H9 (cell line): ENCODE results near the gene AKR7A3. TPM values are rescaled to one million over a fixed set of nuclear protein-coding genes. Genes with fewer than 3 reads are reported as not detected.

Experiments
- DNase-seq: peaks from one replicate; pipeline ENCODE4 v3.0.0-alpha.2; 2017
- H2AFZ ChIP-seq: one replicate; pipeline ENCODE4 v1.6.1; 2013; ENCODE audit warnings: mild to moderate bottlenecking, low read length, control low read depth, moderate library complexity
- H2AK5ac ChIP-seq: 2 replicates; pipeline ENCODE4 v1.6.1; 2013; ENCODE audit warnings: low read length, control low read depth, mixed read lengths; ENCODE audit not compliant: insufficient read length
- H2BK120ac ChIP-seq: one replicate; pipeline ENCODE4 v1.6.1; 2013; ENCODE audit warnings: low read depth, mild to moderate bottlenecking, low read length, control low read depth, inconsistent platforms; ENCODE audit not compliant: poor library complexity, severe bottlenecking
- H2BK12ac ChIP-seq: 2 replicates; pipeline ENCODE4 v1.6.1; 2013; ENCODE audit warnings: low read length, control low read depth, mixed read lengths, low read depth; ENCODE audit not compliant: insufficient read length
- H2BK15ac ChIP-seq: 2 replicates; pipeline ENCODE4 v1.6.1; 2013; ENCODE audit warnings: low read depth, low read length, control low read depth
- H2BK20ac ChIP-seq: one replicate; pipeline ENCODE4 v1.6.1; 2013; ENCODE audit warnings: low read depth, mild to moderate bottlenecking, low read length, control low read depth, inconsistent platforms; ENCODE audit not compliant: poor library complexity, severe bottlenecking
- H2BK5ac ChIP-seq: 2 replicates; pipeline ENCODE4 v1.6.1; 2013; ENCODE audit warnings: low read length, control low read depth, mixed read lengths; ENCODE audit not compliant: insufficient read length
- H3K14ac ChIP-seq: 2 replicates; pipeline ENCODE4 v1.6.1; 2013; ENCODE audit warnings: low read length, control low read depth; ENCODE audit not compliant: insufficient read depth
- H3K18ac ChIP-seq: 2 replicates; pipeline ENCODE4 v1.6.1; 2013; ENCODE audit warnings: low read depth, mild to moderate bottlenecking, mixed read lengths, low read length, control low read depth; ENCODE audit not compliant: insufficient read length
- H3K23ac ChIP-seq: 2 replicates; pipeline ENCODE4 v1.6.1; 2013; ENCODE audit warnings: low read length, control low read depth, mixed read lengths, low read depth; ENCODE audit not compliant: insufficient read length
- H3K23me2 ChIP-seq: 2 replicates; pipeline ENCODE4 v1.6.1; 2013; ENCODE audit warnings: low read depth, mild to moderate bottlenecking, mixed read lengths, low read length, control low read depth; ENCODE audit not compliant: insufficient read length, poor library complexity, severe bottlenecking
- H3K27ac ChIP-seq: 2 replicates; pipeline ENCODE4 v1.5.1; 2013; ENCODE audit warnings: low read length, control low read depth, mixed read lengths, low read depth; ENCODE audit not compliant: insufficient read length
- H3K27me3 ChIP-seq: 2 replicates; pipeline ENCODE4 v1.6.1; 2013; ENCODE audit warnings: low read length, control low read depth, inconsistent platforms; ENCODE audit not compliant: insufficient read depth
- H3K4ac ChIP-seq: 2 replicates; pipeline ENCODE4 v1.6.1; 2013; ENCODE audit warnings: low read depth, mild to moderate bottlenecking, control low read depth, inconsistent platforms, low read length, moderate library complexity
- H3K4me1 ChIP-seq: 2 replicates; pipeline ENCODE4 v1.6.1; 2013; ENCODE audit warnings: low read length, control low read depth, inconsistent platforms; ENCODE audit not compliant: insufficient read depth
- H3K4me2 ChIP-seq: 2 replicates; pipeline ENCODE4 v1.6.1; 2013; ENCODE audit warnings: low read length, control low read depth, mixed read lengths; ENCODE audit not compliant: insufficient read length, insufficient read depth
- H3K56ac ChIP-seq: 2 replicates; pipeline ENCODE4 v1.6.1; 2013; ENCODE audit warnings: low read depth, mild to moderate bottlenecking, mixed read lengths, low read length, control low read depth; ENCODE audit not compliant: insufficient read length
- H3K79me1 ChIP-seq: 2 replicates; pipeline ENCODE4 v1.6.1; 2013; ENCODE audit warnings: low read depth, mild to moderate bottlenecking, moderate library complexity, low read length, control low read depth, inconsistent platforms; ENCODE audit not compliant: insufficient read depth, poor library complexity, severe bottlenecking
- H3K79me2 ChIP-seq: 2 replicates; pipeline ENCODE4 v1.6.1; 2013; ENCODE audit warnings: low read length, control low read depth, inconsistent platforms; ENCODE audit not compliant: insufficient read depth
- H3K9ac ChIP-seq: 2 replicates; pipeline ENCODE4 v1.6.1; 2013; ENCODE audit warnings: low read length, control low read depth, mixed read lengths; ENCODE audit not compliant: insufficient read length; ENCODE audit errors: extremely low read depth
- H3K9me3 ChIP-seq: one replicate; pipeline ENCODE4 v1.6.1; 2013; ENCODE audit warnings: low read depth, low read length, inconsistent platforms; ENCODE audit not compliant: control insufficient read depth
- H3T11ph ChIP-seq: one replicate; pipeline ENCODE4 v1.6.1; 2013; ENCODE audit warnings: mild to moderate bottlenecking, low read length, control low read depth, inconsistent platforms
- H4K20me1 ChIP-seq: one replicate; pipeline ENCODE4 v1.6.1; 2013; ENCODE audit not compliant: control insufficient read depth, insufficient read length, insufficient read depth
- H4K5ac ChIP-seq: 2 replicates; pipeline ENCODE4 v1.6.1; 2013; ENCODE audit warnings: low read depth, mild to moderate bottlenecking, mixed read lengths, low read length, control low read depth; ENCODE audit not compliant: insufficient read length
- H4K8ac ChIP-seq: replicated peaks from 2 replicates; pipeline ENCODE4 v1.6.1; 2013; ENCODE audit warnings: low read length, control low read depth, mixed read lengths, low read depth; ENCODE audit not compliant: insufficient read length
- H4K91ac ChIP-seq: 2 replicates; pipeline ENCODE4 v1.6.1; 2013; ENCODE audit warnings: low read depth, mild to moderate bottlenecking, moderate library complexity, mixed read lengths, low read length, control low read depth; ENCODE audit not compliant: insufficient read length
- H3K27ac Mint-ChIP-seq, 3 experiments: 2 replicates in 2 of 3; 3 replicates in 1 of 3; pipeline ENCODE4 v1.8.0; 2020 to 2021; ENCODE audit warnings: mixed read lengths in 3 of 3, mild to moderate bottlenecking in 1 of 3, moderate library complexity in 1 of 3
- H3K27me3 Mint-ChIP-seq: 2 replicates; pipeline ENCODE4 v1.8.0; 2021; ENCODE audit warnings: low read depth, mild to moderate bottlenecking, moderate library complexity, mixed read lengths
- H3K36me3 Mint-ChIP-seq, 3 experiments: 2 replicates in 2 of 3; 3 replicates in 1 of 3; pipeline ENCODE4 v1.8.0; 2020 to 2021; ENCODE audit warnings: low read depth in 3 of 3, mixed read lengths in 3 of 3; ENCODE audit not compliant: insufficient read depth in 1 of 3
- H3K4me1 Mint-ChIP-seq, 2 experiments: 2 replicates each; pipeline ENCODE4 v1.8.0; 2020; ENCODE audit warnings: mixed read lengths in 2 of 2
- H3K4me3 Mint-ChIP-seq, 2 experiments: 2 replicates in 1 of 2; 3 replicates in 1 of 2; pipeline ENCODE4 v1.8.0; 2020 to 2021; ENCODE audit warnings: mild to moderate bottlenecking in 2 of 2, mixed read lengths in 2 of 2, moderate library complexity in 1 of 2
- H3K9me3 Mint-ChIP-seq, 2 experiments: 2 replicates in 1 of 2; 3 replicates in 1 of 2; pipeline ENCODE4 v1.8.0; 2020; ENCODE audit warnings: mild to moderate bottlenecking in 2 of 2, mixed read lengths in 2 of 2, moderate library complexity in 1 of 2
- WGBS: extraction: QIAGEN DNeasy Blood & Tissue Kit; methylation state at CpG from one replicate; pipeline ENCODE4 v1.1.7; 2013; ENCODE audit warnings: missing lambda C conversion rate, low lambda C conversion rate, mixed read lengths; ENCODE audit not compliant: insufficient read length; ENCODE audit errors: extremely low coverage; 5-methylcytosine and 5-hydroxymethylcytosine counted together
- total RNA-seq: library from RNA; stranded (reverse); gene quantifications from 2 replicates; pipeline ENCODE4 v1.2.1, GENCODE V29; 2021
- TF ChIP-seq, protein P1 (sequence below): fragments of 200-600 bp; sonication (generic); conservative IDR thresholded peaks from 3 replicates; pipeline ENCODE4 v1.8.0; 2021; ENCODE audit warnings: antibody characterized with exemption, mild to moderate bottlenecking

AKR7A3 gene
- total RNA-seq, 1 experiment from 2014 or later, result 0.74 TPM

DNA sequence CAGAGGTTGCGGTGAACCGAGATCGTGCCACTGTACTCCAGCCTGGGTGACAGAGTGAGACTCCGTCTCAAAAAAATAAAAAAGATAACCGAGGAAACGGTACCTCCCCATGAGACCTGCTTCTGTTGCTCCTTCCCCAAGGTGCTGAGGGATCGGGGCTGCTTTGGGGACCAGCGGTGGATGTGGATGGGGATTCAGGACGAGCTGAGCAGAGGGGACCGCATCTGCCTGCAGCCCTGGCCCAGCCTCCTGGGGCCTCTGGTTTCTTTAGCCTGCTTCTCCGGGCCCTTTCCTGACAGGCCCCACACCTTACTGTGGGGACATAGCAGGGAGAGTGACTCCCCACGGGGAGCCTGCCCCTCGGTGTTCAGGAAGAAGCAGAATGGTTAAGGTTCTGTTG, 40.6 kb upstream of the AKR7A3 start:
- Histone ChIP-seq H3K27me3 (no peaks in the 10 kb centered on the region), H2BK20ac (no peak overlapping the region), H3K4ac (no peak overlapping the region), H4K20me1 (no peaks in the 10 kb centered on the region), H2AFZ (no peak overlapping the region), H3T11ph (no peak overlapping the region), H4K91ac (no peak overlapping the region), H3K23ac (no peak overlapping the region), H3K79me1 (no peaks in the 10 kb centered on the region), H3K4me1 (no peaks in the 10 kb centered on the region), H2BK15ac (no peak overlapping the region), H3K9ac (no peak overlapping the region), H3K27ac (no peak overlapping the region), H2AK5ac (no peak overlapping the region), H3K23me2 (no peaks in the 10 kb centered on the region), H3K4me2 (no peak overlapping the region), H3K18ac (no peak overlapping the region), H2BK5ac (no peak overlapping the region), H4K5ac (no peak overlapping the region), H2BK12ac (no peak overlapping the region), H4K8ac (no peak overlapping the region), H3K79me2 (no peaks in the 10 kb centered on the region), H3K9me3 (no peaks in the 10 kb centered on the region), H3K56ac (no peak overlapping the region), H2BK120ac (no peak overlapping the region), H3K14ac (no peak overlapping the region)
- Mint-ChIP-seq H3K4me1 (no peaks in the 10 kb centered on the region), H3K27ac (no peak overlapping the region), H3K27me3 (no peaks in the 10 kb centered on the region; the same call in 1 of the 2 replicates), H3K36me3 (peaks cover 10 to 22% (median 12%) of the 10 kb centered on the region in 3 experiments; a peak in 6 of 7 replicates), H3K4me3 (no peak overlapping the region), H3K9me3 (no peaks in the 10 kb centered on the region)
- WGBS, result no CpG with 5 or more reads among the region's 13 CpGs
- TF ChIP-seq, protein P1, sequence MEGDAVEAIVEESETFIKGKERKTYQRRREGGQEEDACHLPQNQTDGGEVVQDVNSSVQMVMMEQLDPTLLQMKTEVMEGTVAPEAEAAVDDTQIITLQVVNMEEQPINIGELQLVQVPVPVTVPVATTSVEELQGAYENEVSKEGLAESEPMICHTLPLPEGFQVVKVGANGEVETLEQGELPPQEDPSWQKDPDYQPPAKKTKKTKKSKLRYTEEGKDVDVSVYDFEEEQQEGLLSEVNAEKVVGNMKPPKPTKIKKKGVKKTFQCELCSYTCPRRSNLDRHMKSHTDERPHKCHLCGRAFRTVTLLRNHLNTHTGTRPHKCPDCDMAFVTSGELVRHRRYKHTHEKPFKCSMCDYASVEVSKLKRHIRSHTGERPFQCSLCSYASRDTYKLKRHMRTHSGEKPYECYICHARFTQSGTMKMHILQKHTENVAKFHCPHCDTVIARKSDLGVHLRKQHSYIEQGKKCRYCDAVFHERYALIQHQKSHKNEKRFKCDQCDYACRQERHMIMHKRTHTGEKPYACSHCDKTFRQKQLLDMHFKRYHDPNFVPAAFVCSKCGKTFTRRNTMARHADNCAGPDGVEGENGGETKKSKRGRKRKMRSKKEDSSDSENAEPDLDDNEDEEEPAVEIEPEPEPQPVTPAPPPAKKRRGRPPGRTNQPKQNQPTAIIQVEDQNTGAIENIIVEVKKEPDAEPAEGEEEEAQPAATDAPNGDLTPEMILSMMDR, result no peak
- DNase-seq, result no peak
